ENCODE results near the gene DMD.

Gene DMD

DNA sequence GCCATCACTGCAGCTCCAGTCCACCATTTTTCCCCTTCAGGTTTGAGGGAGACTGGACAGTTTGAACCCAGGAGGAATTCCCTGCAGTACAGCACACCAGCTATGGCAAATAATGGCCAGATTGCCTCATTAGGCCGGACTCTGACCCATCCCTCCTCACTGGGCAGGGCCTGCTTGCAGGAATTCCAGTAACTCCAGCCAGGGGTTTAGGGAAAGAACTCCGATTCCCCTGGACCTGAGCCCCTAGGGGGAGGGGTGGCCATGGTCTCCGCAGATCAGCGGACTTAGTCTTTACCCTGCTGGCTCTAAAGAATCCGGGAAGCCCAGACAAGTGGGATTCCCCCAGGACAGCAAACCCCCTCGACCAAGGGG is 342.8 kb downstream of the DMD start:
- Histone ChIP-seq H3K4me1 (no peaks in the 10 kb centered on the region), H3K27me3 (no peaks in the 10 kb centered on the region), H3K36me3 (no peaks in the 10 kb centered on the region), H3K9me3 (no peaks in the 10 kb centered on the region), H3K4me3 (ENCODE audit: low read depth, low read length) (no peak overlapping the region)
- TF ChIP-seq, protein P1, sequence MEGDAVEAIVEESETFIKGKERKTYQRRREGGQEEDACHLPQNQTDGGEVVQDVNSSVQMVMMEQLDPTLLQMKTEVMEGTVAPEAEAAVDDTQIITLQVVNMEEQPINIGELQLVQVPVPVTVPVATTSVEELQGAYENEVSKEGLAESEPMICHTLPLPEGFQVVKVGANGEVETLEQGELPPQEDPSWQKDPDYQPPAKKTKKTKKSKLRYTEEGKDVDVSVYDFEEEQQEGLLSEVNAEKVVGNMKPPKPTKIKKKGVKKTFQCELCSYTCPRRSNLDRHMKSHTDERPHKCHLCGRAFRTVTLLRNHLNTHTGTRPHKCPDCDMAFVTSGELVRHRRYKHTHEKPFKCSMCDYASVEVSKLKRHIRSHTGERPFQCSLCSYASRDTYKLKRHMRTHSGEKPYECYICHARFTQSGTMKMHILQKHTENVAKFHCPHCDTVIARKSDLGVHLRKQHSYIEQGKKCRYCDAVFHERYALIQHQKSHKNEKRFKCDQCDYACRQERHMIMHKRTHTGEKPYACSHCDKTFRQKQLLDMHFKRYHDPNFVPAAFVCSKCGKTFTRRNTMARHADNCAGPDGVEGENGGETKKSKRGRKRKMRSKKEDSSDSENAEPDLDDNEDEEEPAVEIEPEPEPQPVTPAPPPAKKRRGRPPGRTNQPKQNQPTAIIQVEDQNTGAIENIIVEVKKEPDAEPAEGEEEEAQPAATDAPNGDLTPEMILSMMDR (IDR thresholded peaks at IDR 0.05; ENCODE audit: low read depth, low read length), result no peak
- no peak for DNase-seq

DNA sequence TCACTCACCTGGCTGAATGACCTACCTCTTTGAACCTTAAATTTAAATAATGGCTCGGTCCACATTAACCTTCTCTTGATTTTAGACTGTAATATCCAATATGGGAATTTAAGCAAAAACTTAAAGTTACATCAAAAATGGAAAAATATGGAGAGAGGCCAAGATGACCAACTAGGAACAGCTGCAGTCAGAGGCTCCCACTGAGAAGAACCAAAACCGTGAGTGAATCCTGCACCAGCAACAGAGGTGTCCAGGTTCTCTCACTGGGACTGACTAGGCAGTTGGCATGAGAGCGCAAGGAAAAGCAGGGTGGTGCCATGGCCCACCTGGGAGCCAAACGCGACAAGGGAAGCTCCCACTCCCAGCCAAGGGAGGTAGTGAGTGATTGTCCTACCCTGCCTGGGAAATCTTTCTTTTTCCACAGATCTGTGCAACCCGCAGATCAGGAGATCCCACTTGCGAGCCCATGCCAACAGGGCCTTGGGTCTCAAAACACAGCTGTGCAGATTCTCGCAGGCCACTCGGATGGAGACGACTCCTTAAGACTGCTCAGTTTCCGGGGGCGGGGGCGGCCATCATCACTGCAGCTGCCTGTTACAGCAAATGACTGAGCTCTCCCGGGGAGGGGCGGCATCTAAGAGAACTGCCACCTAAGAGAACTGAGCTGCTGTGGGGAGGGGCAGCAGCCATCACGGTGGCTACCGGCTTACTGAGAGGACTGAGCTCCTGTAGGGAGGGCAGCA is 343.4 kb downstream of the DMD start:
- no peaks in the 10 kb centered on the region for H3K4me1 ChIP-seq
- H3K27me3 ChIP-seq, result no peaks in the 10 kb centered on the region
- no peaks in the 10 kb centered on the region for H3K9me3 ChIP-seq
- H3K36me3 ChIP-seq, result no peaks in the 10 kb centered on the region
- no peak overlapping the region for H3K4me3 ChIP-seq (ENCODE audit: low read depth, low read length)
- DNase-seq, result no peak
- TF ChIP-seq, protein P1 (IDR thresholded peaks at IDR 0.05; ENCODE audit: low read depth, low read length), result no peak

DNA sequence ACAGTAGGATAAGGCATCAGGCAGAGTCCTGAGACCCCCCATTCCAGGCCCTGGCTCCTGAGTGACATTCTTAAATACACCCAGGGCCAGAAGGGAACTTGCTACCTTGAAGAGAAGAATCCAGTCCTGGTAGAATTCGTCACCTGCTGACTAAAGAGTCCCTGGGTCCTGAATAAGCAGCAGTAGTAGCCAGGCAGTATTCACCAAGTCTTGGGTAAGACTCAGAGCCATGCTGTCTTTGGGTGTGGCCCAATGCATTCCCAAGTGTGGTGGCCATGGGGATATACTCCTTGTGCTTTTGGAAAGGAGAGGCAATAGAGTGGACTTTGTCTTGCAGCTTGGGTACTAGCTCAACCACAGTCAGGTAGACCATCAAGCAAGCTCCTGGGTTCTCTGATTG is 359.1 kb downstream of the DMD start:
- H3K9me3 ChIP-seq, result no peaks in the 10 kb centered on the region
- TF ChIP-seq, protein P1 (IDR thresholded peaks at IDR 0.05; ENCODE audit: low read depth, low read length), result no peak
- no peak overlapping the region for H3K4me3 ChIP-seq (ENCODE audit: low read depth, low read length)
- no peak for DNase-seq
- H3K4me1 ChIP-seq, result no peaks in the 10 kb centered on the region
- H3K27me3 ChIP-seq, result no peaks in the 10 kb centered on the region
- no peaks in the 10 kb centered on the region for H3K36me3 ChIP-seq

DNA sequence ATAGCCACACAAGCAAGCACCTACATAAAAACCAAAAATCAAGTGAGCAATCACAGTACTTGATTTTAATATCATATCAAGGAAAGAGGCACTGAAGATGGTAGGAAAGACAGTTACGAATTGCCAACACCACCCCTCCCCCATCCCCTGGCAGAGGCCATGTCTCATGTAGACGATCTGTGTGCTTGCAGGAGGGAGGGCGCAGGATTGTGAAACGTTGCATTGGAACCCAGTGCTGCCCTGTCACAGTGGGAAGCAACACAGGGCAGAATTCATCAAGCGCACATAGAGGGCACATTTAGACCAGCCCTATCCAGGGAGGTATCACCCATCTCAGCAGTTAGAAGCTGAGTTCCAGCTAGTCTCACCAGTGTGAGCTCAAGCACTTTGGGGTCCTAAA is 359.8 kb downstream of the DMD start:
- DNase-seq, result no peak
- no peaks in the 10 kb centered on the region for H3K4me1 ChIP-seq
- no peaks in the 10 kb centered on the region for H3K9me3 ChIP-seq
- H3K4me3 ChIP-seq (ENCODE audit: low read depth, low read length), result no peak overlapping the region
- H3K36me3 ChIP-seq, result no peaks in the 10 kb centered on the region
- TF ChIP-seq, protein P1 (IDR thresholded peaks at IDR 0.05; ENCODE audit: low read depth, low read length), result no peak
- H3K27me3 ChIP-seq, result no peaks in the 10 kb centered on the region

DNA sequence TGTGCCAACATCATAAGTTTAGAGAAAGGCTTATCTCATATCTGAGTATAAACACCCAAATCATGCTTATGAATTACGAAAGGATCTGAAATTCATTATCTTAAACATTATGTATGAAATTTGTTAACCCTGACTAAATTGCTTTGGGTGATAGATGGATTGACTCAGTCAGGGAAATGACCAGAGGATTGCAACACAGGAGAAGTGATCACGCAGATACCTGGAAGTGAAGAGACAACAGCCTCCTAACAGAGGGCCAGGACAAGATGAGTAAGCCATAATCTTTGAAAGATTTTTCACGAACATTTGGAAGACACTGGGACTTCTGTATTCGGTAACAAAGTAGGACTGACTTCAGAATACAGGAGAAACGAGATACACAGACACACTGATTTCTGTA is 363.4 kb downstream of the DMD start:
- no peaks in the 10 kb centered on the region for H3K9me3 ChIP-seq
- no peaks in the 10 kb centered on the region for H3K36me3 ChIP-seq
- no peak for DNase-seq
- H3K27me3 ChIP-seq, result no peaks in the 10 kb centered on the region
- no peak overlapping the region for H3K4me3 ChIP-seq (ENCODE audit: low read depth, low read length)
- TF ChIP-seq, protein P1 (IDR thresholded peaks at IDR 0.05; ENCODE audit: low read depth, low read length), result no peak
- no peaks in the 10 kb centered on the region for H3K4me1 ChIP-seq

DNA sequence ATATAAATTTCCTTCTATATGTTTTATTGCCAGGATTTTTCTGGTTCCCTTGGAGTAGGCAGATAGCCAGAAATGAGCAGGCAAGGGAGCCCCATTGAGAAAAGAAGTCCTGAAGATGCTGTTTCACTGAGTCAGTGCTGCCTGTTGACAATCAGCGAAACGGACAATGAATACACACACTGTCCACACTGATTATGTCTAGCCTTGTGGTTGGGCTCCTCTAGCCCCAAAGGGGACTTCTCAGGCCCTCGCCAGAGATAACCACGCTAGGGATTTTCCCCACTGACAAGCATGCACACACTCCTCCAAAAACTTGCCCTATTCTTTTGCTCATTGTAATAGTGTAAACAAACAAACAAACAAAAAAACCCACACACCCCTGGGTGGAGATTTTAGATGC is 369.3 kb downstream of the DMD start:
- Histone ChIP-seq H3K36me3 (no peaks in the 10 kb centered on the region), H3K9me3 (no peaks in the 10 kb centered on the region), H3K4me3 (ENCODE audit: low read depth, low read length) (no peak overlapping the region), H3K4me1 (no peaks in the 10 kb centered on the region), H3K27me3 (no peaks in the 10 kb centered on the region)
- DNase-seq, result no peak
- TF ChIP-seq, protein P1 (IDR thresholded peaks at IDR 0.05; ENCODE audit: low read depth, low read length), result no peak

Data from BE2C (cell line).